GM12873 (cell line): ENCODE measurements around the gene FAM110D.

Source experiments
- TF ChIP-seq, protein P1 (sequence below): IDR thresholded peaks from 2 replicates; pipeline ENCODE4 v1.5.1; 2012; ENCODE audit warnings: low read depth, mild to moderate bottlenecking, moderate library complexity, low read length, control low read depth; ENCODE audit not compliant: insufficient read depth; ENCODE audit errors: missing control alignments

Gene FAM110D

GRCh38 chr1:26169198-26169554, 10.3 kb downstream of the FAM110D start:
- TF ChIP-seq, protein P1, sequence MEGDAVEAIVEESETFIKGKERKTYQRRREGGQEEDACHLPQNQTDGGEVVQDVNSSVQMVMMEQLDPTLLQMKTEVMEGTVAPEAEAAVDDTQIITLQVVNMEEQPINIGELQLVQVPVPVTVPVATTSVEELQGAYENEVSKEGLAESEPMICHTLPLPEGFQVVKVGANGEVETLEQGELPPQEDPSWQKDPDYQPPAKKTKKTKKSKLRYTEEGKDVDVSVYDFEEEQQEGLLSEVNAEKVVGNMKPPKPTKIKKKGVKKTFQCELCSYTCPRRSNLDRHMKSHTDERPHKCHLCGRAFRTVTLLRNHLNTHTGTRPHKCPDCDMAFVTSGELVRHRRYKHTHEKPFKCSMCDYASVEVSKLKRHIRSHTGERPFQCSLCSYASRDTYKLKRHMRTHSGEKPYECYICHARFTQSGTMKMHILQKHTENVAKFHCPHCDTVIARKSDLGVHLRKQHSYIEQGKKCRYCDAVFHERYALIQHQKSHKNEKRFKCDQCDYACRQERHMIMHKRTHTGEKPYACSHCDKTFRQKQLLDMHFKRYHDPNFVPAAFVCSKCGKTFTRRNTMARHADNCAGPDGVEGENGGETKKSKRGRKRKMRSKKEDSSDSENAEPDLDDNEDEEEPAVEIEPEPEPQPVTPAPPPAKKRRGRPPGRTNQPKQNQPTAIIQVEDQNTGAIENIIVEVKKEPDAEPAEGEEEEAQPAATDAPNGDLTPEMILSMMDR, result no peak

DNA sequence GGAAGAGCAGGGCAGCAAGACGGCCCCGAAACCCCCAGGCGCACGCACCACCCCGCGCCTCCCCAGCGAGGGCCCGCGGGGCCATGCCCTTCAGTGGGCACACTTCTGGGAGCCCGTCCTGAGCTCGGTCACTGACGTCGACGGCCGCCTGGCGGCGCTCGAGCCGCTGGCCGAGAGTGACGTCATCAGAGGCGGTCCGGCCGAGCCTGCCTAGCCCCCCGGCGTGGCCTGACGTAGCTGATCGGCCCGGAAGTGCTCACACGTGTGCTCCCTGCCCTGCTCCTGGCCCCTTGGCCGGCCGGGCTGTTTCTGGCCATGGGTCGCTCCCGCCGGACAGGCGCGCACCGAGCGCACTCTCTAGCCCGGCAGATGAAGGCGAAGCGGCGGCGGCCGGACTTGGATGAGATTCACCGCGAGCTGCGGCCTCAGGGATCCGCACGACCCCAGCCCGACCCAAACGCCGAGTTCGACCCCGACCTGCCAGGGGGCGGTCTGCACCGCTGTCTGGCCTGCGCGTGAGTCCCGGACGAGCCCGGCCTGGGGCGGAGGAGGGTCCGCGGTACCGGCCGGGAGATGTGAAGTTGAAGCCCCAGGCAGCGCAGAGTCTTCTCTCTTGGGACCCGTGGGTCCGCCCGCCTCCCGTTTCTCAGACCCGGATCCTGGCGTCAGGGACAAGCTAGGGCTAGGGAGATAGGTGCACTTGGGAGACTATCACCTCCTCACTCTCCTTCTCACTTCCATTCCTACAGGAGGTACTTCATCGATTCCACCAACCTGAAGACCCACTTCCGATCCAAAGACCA, 11.0 kb downstream of the FAM110D start, which contains the start of gene ZNF593:
Gene ZNF593 (plus strand): TSS at position 240 of the 803 bp plus-strand sequence. CDS start 76 bp downstream, at position 316.
- TF ChIP-seq, protein P1, result peak; percentile 98

- TF ChIP-seq, protein P1, result no peak
These were observed 11.6 kb downstream of the FAM110D start for GRCh38 chr1:26170472-26170821.

DNA sequence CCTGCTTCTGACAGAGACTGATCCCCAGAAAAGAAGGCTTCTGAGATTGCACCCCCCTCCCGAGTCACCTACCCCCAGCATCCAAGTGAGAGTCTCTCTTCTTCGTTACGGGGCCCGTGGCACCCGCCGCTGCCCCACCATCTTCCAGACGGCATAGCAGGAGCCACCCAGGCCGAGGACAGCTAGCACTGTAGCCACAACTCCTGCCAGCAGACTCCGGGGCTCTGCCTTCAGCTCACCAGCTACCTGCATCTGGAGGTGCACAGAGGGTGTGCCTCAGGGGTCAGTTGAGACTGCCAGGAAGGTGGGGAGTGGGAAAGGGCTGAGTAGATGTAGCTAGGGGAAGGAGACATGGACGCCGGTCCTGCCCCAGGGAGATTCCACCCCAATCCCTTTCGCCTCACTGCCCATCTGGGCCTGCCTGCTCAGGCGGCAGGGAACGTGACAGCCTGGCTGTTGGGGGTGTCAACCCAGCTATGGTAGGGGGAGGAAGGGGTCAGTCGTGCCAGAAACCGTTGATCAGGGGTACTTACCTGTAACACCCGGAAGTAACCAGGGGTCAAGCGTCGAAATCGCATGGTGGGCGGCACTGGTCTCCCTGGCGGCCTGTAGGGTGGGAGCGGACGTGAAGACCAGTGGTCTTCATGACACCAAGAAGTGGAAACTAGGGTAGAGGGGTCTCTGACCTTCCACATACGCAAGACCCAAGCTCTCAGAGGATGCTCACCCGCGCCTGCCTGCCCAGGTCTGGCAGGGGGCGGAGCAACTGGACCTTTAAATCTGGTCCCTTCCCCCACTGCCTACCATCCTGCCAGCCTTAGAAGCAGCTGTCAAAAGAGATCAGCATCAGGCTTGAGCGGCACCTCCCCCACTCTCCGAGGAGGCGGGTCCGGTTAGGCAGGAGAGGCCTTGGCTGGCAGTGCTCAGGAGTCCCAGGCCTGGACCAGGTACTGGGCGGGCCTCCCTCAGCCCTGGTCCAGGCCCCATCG, 12.5 kb downstream of the FAM110D start, which contains the start of gene ZNF593OS:
Gene ZNF593OS (minus strand): TSS at position 749 of the 989 bp plus-strand sequence. CDS start 171 bp downstream, at position 578.
- TF ChIP-seq, protein P1, result no peak

- TF ChIP-seq, protein P1, result no peak
These were observed 16.5 kb downstream of the FAM110D start for GRCh38 chr1:26175346-26175745.

GRCh38 chr1:26177182-26177684, 18.4 kb downstream of the FAM110D start, which contains the start of gene CNKSR1:
Gene CNKSR1 (plus strand): TSS chr1:26177491. CDS start chr1:26177548, 57 bp downstream.
- TF ChIP-seq, protein P1, result no peak
